Bronchus fibroblast of lung (primary cell): ENCODE data around the gene TMEFF2. TPM values are rescaled to one million over a fixed set of nuclear protein-coding genes. Genes with fewer than 3 reads are reported as not detected.

Experiments
- total RNA-seq: library from RNA; depleted of rRNA; stranded (reverse); fragments of >200 nt; gene quantifications from 2 replicates; pipeline ENCODE4 v1.2.3, GENCODE V29; 2015

TMEFF2 gene, protein sequence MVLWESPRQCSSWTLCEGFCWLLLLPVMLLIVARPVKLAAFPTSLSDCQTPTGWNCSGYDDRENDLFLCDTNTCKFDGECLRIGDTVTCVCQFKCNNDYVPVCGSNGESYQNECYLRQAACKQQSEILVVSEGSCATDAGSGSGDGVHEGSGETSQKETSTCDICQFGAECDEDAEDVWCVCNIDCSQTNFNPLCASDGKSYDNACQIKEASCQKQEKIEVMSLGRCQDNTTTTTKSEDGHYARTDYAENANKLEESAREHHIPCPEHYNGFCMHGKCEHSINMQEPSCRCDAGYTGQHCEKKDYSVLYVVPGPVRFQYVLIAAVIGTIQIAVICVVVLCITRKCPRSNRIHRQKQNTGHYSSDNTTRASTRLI
- 17.0 and 19.3 TPM in 2 replicates for total RNA-seq

DNA sequence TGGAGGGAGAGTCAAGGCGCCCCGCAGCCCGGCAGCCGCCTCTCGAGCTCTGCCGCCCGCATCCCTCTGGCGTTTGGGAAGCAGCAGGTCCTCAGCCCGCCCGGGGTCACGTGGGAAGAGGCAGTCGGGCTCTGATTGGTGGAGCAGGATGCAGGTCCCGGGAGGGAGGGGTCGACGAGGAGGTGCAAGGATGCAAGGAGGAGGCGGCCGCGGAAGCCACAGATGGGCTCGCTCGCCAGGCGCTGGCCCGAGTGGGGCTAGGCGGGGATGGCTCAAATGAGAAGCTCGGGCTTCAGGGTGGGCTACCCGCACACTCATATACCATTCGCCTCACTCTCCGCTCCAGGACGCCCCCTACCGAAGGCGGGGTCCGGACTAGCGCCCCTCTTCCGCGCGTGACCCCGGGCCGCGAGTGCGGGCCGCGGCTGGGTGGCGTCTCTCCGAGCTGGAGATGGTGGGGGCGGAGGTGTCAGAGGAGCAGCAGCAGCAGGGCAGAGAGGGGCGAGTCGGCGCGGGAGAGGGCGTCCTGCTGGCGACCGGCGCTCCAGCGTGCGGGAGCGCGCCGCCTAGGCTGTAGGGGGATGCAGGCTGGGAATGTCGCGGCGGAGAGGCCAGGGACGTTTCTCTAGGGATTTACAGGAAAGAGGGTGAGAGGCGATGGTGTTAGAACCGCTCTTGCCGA lies at the start of gene TMEFF2:
Gene TMEFF2, minus strand, starts transcription at position 68 of the 682 bp plus-strand sequence. CDS start 409 bp downstream, outside the sequence.

